ENCODE results near the gene PHLDB2. TPM values are rescaled to one million over a fixed set of nuclear protein-coding genes. Genes with fewer than 3 reads are reported as not detected.

The PHLDB2 gene
- polyA plus RNA-seq, 4 donors = 1.1 to 17.8 (median 4.5) TPM

- H3K4me3 ChIP-seq (ENCODE audit: low read depth in 1 of 3, low read length in 3 of 3) = no peak overlapping the region
- FAIRE-seq = no peak
- H3K27me3 ChIP-seq (ENCODE audit: control insufficient read depth in 3 of 3, insufficient read depth in 3 of 3, low read length in 3 of 3) = no peaks in the 10 kb centered on the region
- no peaks in the 10 kb centered on the region for H3K36me3 ChIP-seq (ENCODE audit: control insufficient read depth in 3 of 3, insufficient read depth in 2 of 3, low read depth in 1 of 3, low read length in 3 of 3)
- WGBS, 3 donors = 93 to 96% (median 94%) methylated on average over 3 of the region's 3 CpGs
- H3K27ac ChIP-seq (ENCODE audit: low read depth in 1 of 3, low read length in 2 of 3) = no peak overlapping the region
- peaks cover 0 to 10% of the 10 kb centered on the region in 2 donors for H3K9me3 ChIP-seq (ENCODE audit: control insufficient read depth in 2 of 2, insufficient read depth in 1 of 2, low read depth in 1 of 2, low read length in 1 of 2)
- DNase-seq = no peak
- H3K4me1 ChIP-seq (ENCODE audit: control insufficient read depth in 3 of 3, insufficient read depth in 2 of 3, low read depth in 1 of 3, low read length in 2 of 3) = no peaks in the 10 kb centered on the region
These were observed 38.4 kb upstream of the PHLDB2 start for GRCh38 chr3:111820651-111821050.

DNA sequence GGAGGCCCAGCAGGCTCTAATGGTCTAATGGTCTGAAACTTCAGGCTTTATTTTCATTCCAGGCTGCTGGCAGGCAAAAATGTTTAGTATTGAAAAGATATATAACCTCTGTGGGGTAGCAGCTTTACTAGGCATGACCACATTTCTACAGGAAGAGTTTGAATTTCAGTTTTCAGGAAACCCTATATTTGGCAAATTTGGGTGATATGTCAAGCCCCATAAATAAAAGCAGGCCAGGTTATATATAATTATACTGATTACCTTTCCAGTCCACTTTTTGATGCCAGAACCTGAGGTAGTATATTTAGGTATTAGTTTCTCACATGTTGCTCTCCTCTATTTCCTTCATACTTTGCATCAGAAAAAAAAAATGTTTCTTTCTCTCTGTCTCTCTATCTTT, 37.2 kb upstream of the PHLDB2 start:
- no peak overlapping the region for H3K27ac ChIP-seq (ENCODE audit: low read depth in 1 of 3, low read length in 2 of 3)
- no peak for DNase-seq
- H3K9me3 ChIP-seq (ENCODE audit: control insufficient read depth in 2 of 2, insufficient read depth in 1 of 2, low read depth in 1 of 2, low read length in 1 of 2) = peaks cover 0 to 3% of the 10 kb centered on the region in 2 donors
- no peak for FAIRE-seq
- no peak overlapping the region for H3K4me3 ChIP-seq (ENCODE audit: low read depth in 1 of 3, low read length in 3 of 3)
- no peaks in the 10 kb centered on the region for H3K27me3 ChIP-seq (ENCODE audit: control insufficient read depth in 3 of 3, insufficient read depth in 3 of 3, low read length in 3 of 3)
- H3K36me3 ChIP-seq (ENCODE audit: control insufficient read depth in 3 of 3, insufficient read depth in 2 of 3, low read depth in 1 of 3, low read length in 3 of 3) = no peaks in the 10 kb centered on the region
- no peaks in the 10 kb centered on the region for H3K4me1 ChIP-seq (ENCODE audit: control insufficient read depth in 3 of 3, insufficient read depth in 2 of 3, low read depth in 1 of 3, low read length in 2 of 3)

GRCh38 chr3:111822804-111823203, 36.3 kb upstream of the PHLDB2 start:
- DNase-seq (no peak), FAIRE-seq (no peak)
- Histone ChIP-seq H3K27me3 (ENCODE audit: control insufficient read depth in 3 of 3, insufficient read depth in 3 of 3, low read length in 3 of 3) (no peaks in the 10 kb centered on the region), H3K4me3 (ENCODE audit: low read depth in 1 of 3, low read length in 3 of 3) (no peak overlapping the region), H3K36me3 (ENCODE audit: control insufficient read depth in 3 of 3, insufficient read depth in 2 of 3, low read depth in 1 of 3, low read length in 3 of 3) (no peaks in the 10 kb centered on the region), H3K27ac (ENCODE audit: low read depth in 1 of 3, low read length in 2 of 3) (no peak overlapping the region), H3K4me1 (ENCODE audit: control insufficient read depth in 3 of 3, insufficient read depth in 2 of 3, low read depth in 1 of 3, low read length in 2 of 3) (no peaks in the 10 kb centered on the region), H3K9me3 (ENCODE audit: control insufficient read depth in 2 of 2, insufficient read depth in 1 of 2, low read depth in 1 of 2, low read length in 1 of 2) (peaks cover 0 to 3% of the 10 kb centered on the region in 2 donors)
- WGBS, 3 donors = 91 to 95% (median 94%) methylated on average over 1 of the region's 1 CpG

DNA sequence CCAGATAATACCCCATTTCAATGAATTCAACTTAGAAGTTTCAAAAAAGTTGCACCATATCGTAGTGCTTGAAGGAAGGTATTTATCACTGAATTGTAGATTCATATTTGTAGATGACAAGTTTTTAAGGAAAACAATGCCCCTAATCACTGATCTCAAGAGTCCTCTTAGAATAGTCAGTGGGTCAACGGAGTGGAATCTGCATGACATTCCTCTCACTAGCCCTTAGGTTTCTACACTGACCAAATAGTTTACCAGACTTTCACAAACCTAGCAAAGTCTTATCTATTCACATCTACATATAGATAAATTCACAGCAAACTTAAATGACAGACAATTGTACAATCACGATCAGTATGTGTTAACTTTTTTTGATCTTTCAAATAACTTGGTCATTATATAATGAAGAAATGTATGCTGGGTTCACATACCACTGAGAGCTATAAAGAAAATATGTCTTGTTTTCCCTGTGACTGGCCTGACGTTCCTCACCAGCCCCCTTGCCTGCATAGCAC, 35.7 kb upstream of the PHLDB2 start:
- no peaks in the 10 kb centered on the region for H3K36me3 ChIP-seq (ENCODE audit: control insufficient read depth in 3 of 3, insufficient read depth in 2 of 3, low read depth in 1 of 3, low read length in 3 of 3)
- H3K27me3 ChIP-seq (ENCODE audit: control insufficient read depth in 3 of 3, insufficient read depth in 3 of 3, low read length in 3 of 3) = no peaks in the 10 kb centered on the region
- no peak for FAIRE-seq
- peaks cover 0 to 3% of the 10 kb centered on the region in 2 donors for H3K9me3 ChIP-seq (ENCODE audit: control insufficient read depth in 2 of 2, insufficient read depth in 1 of 2, low read depth in 1 of 2, low read length in 1 of 2)
- no peak overlapping the region for H3K27ac ChIP-seq (ENCODE audit: low read depth in 1 of 3, low read length in 2 of 3)
- WGBS, 3 donors = 88 to 92% (median 90%) methylated on average over 4 of the region's 4 CpGs
- no peak for DNase-seq
- H3K4me1 ChIP-seq (ENCODE audit: control insufficient read depth in 3 of 3, insufficient read depth in 2 of 3, low read depth in 1 of 3, low read length in 2 of 3) = no peaks in the 10 kb centered on the region
- no peak overlapping the region for H3K4me3 ChIP-seq (ENCODE audit: low read depth in 1 of 3, low read length in 3 of 3)

DNA sequence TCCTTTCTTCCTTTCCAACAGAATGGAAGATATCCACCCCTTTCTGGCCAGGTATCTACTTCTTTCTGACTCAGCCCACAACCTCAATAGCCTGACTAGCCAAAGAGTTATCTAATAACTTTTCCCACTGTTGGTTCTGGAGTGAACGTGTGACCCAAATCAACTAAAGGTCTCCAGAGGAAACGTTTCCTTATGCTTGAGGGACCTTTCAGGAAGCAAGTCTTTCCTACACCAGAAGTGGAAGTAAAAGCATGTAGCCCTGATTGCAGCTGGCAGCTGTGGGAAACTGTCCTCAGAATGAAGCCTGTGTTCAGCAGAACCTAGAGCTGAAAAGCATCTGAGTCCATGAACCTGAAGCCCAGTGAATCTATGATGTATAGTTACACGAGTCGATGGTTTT, 34.7 kb upstream of the PHLDB2 start:
- Histone ChIP-seq H3K27ac (ENCODE audit: low read depth in 1 of 3, low read length in 2 of 3) (no peak overlapping the region), H3K9me3 (ENCODE audit: control insufficient read depth in 2 of 2, insufficient read depth in 1 of 2, low read depth in 1 of 2, low read length in 1 of 2) (peaks cover 0 to 3% of the 10 kb centered on the region in 2 donors), H3K4me3 (ENCODE audit: low read depth in 1 of 3, low read length in 3 of 3) (no peak overlapping the region), H3K36me3 (ENCODE audit: control insufficient read depth in 3 of 3, insufficient read depth in 2 of 3, low read depth in 1 of 3, low read length in 3 of 3) (no peaks in the 10 kb centered on the region), H3K4me1 (ENCODE audit: control insufficient read depth in 3 of 3, insufficient read depth in 2 of 3, low read depth in 1 of 3, low read length in 2 of 3) (no peaks in the 10 kb centered on the region), H3K27me3 (ENCODE audit: control insufficient read depth in 3 of 3, insufficient read depth in 3 of 3, low read length in 3 of 3) (no peaks in the 10 kb centered on the region)
- WGBS, 3 donors = 61 to 68% (median 65%) methylated on average over 4 of the region's 4 CpGs
- no peak for FAIRE-seq
- no peak for DNase-seq

- H3K27me3 ChIP-seq (ENCODE audit: control insufficient read depth in 3 of 3, insufficient read depth in 3 of 3, low read length in 3 of 3) = no peaks in the 10 kb centered on the region
- H3K4me3 ChIP-seq (ENCODE audit: low read depth in 1 of 3, low read length in 3 of 3) = no peak overlapping the region
- FAIRE-seq (no peak), DNase-seq (no peak)
- no peak overlapping the region for H3K27ac ChIP-seq (ENCODE audit: low read depth in 1 of 3, low read length in 2 of 3)
- no peaks in the 10 kb centered on the region for H3K9me3 ChIP-seq (ENCODE audit: control insufficient read depth in 2 of 2, insufficient read depth in 1 of 2, low read depth in 1 of 2, low read length in 1 of 2)
- no peaks in the 10 kb centered on the region for H3K36me3 ChIP-seq (ENCODE audit: control insufficient read depth in 3 of 3, insufficient read depth in 2 of 3, low read depth in 1 of 3, low read length in 3 of 3)
- WGBS, 3 donors = 85 to 100% (median 89%) methylated on average over 1 of the region's 1 CpG
- H3K4me1 ChIP-seq (ENCODE audit: control insufficient read depth in 3 of 3, insufficient read depth in 2 of 3, low read depth in 1 of 3, low read length in 2 of 3) = no peaks in the 10 kb centered on the region
These were observed 31.2 kb upstream of the PHLDB2 start for GRCh38 chr3:111827871-111828270.

- 91 to 96% (median 94%) methylated on average over 6 of the region's 6 CpGs for WGBS, 3 donors
- DNase-seq = no peak
- H3K9me3 ChIP-seq (ENCODE audit: control insufficient read depth in 2 of 2, insufficient read depth in 1 of 2, low read depth in 1 of 2, low read length in 1 of 2) = no peaks in the 10 kb centered on the region
- no peaks in the 10 kb centered on the region for H3K4me1 ChIP-seq (ENCODE audit: control insufficient read depth in 3 of 3, insufficient read depth in 2 of 3, low read depth in 1 of 3, low read length in 2 of 3)
- no peak overlapping the region for H3K4me3 ChIP-seq (ENCODE audit: low read depth in 1 of 3, low read length in 3 of 3)
- H3K27ac ChIP-seq (ENCODE audit: low read depth in 1 of 3, low read length in 2 of 3) = no peak overlapping the region
- H3K36me3 ChIP-seq (ENCODE audit: control insufficient read depth in 3 of 3, insufficient read depth in 2 of 3, low read depth in 1 of 3, low read length in 3 of 3) = no peaks in the 10 kb centered on the region
- H3K27me3 ChIP-seq (ENCODE audit: control insufficient read depth in 3 of 3, insufficient read depth in 3 of 3, low read length in 3 of 3) = no peaks in the 10 kb centered on the region
- no peak for FAIRE-seq
These were observed 30.5 kb upstream of the PHLDB2 start for GRCh38 chr3:111828530-111828929.

DNA sequence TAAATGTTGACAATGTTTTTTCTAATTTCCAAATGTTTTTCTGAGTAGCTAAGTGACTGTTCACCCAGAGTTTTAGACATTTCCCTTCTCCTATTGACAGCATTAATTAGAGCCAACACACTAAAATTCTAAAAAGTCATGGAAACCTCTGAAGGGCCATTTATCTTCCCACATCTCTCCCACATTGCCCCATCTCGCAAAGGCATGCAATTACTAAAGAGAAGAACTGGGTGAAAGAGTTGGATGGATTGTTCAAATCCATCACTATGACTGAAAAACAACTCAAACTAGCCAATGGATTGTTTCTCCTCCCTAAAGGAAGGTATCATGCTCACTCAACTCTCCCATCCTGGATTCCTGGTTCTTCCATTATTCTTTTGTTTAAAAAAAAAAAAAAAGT, 30.0 kb upstream of the PHLDB2 start:
- Histone ChIP-seq H3K27ac (ENCODE audit: low read depth in 1 of 3, low read length in 2 of 3) (no peak overlapping the region), H3K27me3 (ENCODE audit: control insufficient read depth in 3 of 3, insufficient read depth in 3 of 3, low read length in 3 of 3) (no peaks in the 10 kb centered on the region), H3K36me3 (ENCODE audit: control insufficient read depth in 3 of 3, insufficient read depth in 2 of 3, low read depth in 1 of 3, low read length in 3 of 3) (no peaks in the 10 kb centered on the region), H3K4me3 (ENCODE audit: low read depth in 1 of 3, low read length in 3 of 3) (no peak overlapping the region), H3K4me1 (ENCODE audit: control insufficient read depth in 3 of 3, insufficient read depth in 2 of 3, low read depth in 1 of 3, low read length in 2 of 3) (no peaks in the 10 kb centered on the region), H3K9me3 (ENCODE audit: control insufficient read depth in 2 of 2, insufficient read depth in 1 of 2, low read depth in 1 of 2, low read length in 1 of 2) (no peaks in the 10 kb centered on the region)
- no peak for FAIRE-seq
- WGBS, 3 donors = 86 to 91% (median 89%) methylated on average over 1 of the region's 1 CpG
- no peak for DNase-seq

- H3K4me1 ChIP-seq (ENCODE audit: control insufficient read depth in 3 of 3, insufficient read depth in 2 of 3, low read depth in 1 of 3, low read length in 2 of 3) = no peaks in the 10 kb centered on the region
- no peaks in the 10 kb centered on the region for H3K27me3 ChIP-seq (ENCODE audit: control insufficient read depth in 3 of 3, insufficient read depth in 3 of 3, low read length in 3 of 3)
- no peak overlapping the region for H3K4me3 ChIP-seq (ENCODE audit: low read depth in 1 of 3, low read length in 3 of 3)
- H3K9me3 ChIP-seq (ENCODE audit: control insufficient read depth in 2 of 2, insufficient read depth in 1 of 2, low read depth in 1 of 2, low read length in 1 of 2) = no peaks in the 10 kb centered on the region
- DNase-seq (no peak), FAIRE-seq (no peak)
- H3K36me3 ChIP-seq (ENCODE audit: control insufficient read depth in 3 of 3, insufficient read depth in 2 of 3, low read depth in 1 of 3, low read length in 3 of 3) = no peaks in the 10 kb centered on the region
- no peak overlapping the region for H3K27ac ChIP-seq (ENCODE audit: low read depth in 1 of 3, low read length in 2 of 3)
These were observed 27.2 kb upstream of the PHLDB2 start for GRCh38 chr3:111831840-111832239.
